ENCODE results near the gene BCS1L. TPM values are rescaled to one million over a fixed set of nuclear protein-coding genes. Genes with fewer than 3 reads are reported as not detected.
A peak's percentile ranks its signal among the peaks of the same experiment; 100 is the strongest.
"Not testable (repeated sequence)": the region's sequence is repeated elsewhere in the genome, so short reads cannot be mapped to it uniquely, and the experiment has no call there.

Gene BCS1L
- total and polyA plus RNA-seq, 9 of the 15 experiments (the other 6 are each of a cell fraction or from before 2014, with no cell fraction given): 37.6 to 103 (median 56.7) TPM

- H3K4me1 ChIP-seq (replicated peaks in 1 of 2; ENCODE audit: control insufficient read depth in 2 of 2, insufficient read depth in 2 of 2, low read length in 2 of 2); H4K20me1 ChIP-seq (replicated peaks; ENCODE audit: control insufficient read depth, insufficient read depth, low read length); H3K9ac ChIP-seq (ENCODE audit: insufficient read depth in 1 of 2, low read depth in 2 of 2, low read length in 2 of 2); BruUV-seq (replicated peaks); H3K9me3 ChIP-seq (replicated peaks; ENCODE audit: control insufficient read depth, insufficient read depth, low read depth, low read length); H3K79me2 ChIP-seq (ENCODE audit: control insufficient read depth, insufficient read depth, low read length); H3K27ac ChIP-seq (ENCODE audit: extremely low read depth, low read depth, low read length); H3K4me2 ChIP-seq (ENCODE audit: insufficient read depth, low read length); H3K9me1 ChIP-seq (ENCODE audit: control insufficient read depth, insufficient read depth, low read length); H3K4me3 ChIP-seq; in situ Hi-C loops (cut with MboI); H3K36me3 ChIP-seq (ENCODE audit: control insufficient read depth, insufficient read depth, low read length); H3K27me3 ChIP-seq (ENCODE audit: control insufficient read depth in 2 of 2, insufficient read depth in 2 of 2, low read length in 2 of 2); TF ChIP-seq REST (CRISPR knock-in tag; IDR thresholded peaks at IDR 0.05; ENCODE audit: low read depth): not testable (repeated sequence)
- FAIRE-seq (peak; percentile 93), ATAC-seq (peak; percentile 100), DNase-seq (ENCODE audit: extremely low read depth in 1 of 4, low spot score in 3 of 4) (peak; percentile 42 to 76 (median 55))
- CTCF ChIA-PET (ENCODE audit: low intra/inter-chr PET ratio): interaction anchor here (1.2 kb wide), 1 partner anchor 29 kb away, joined by 8 read pairs; the partner anchor contains the start of genes BCS1L and ZNF142
- peak overlapping the region; percentile 78; the same call in 1 of the 2 replicates for H2AFZ ChIP-seq (ENCODE audit: low read depth, low read length)
- intact Hi-C loops (cut with micrococcal nuclease): loop anchor here (1.0 kb wide), 1 partner anchor 29 kb away; no protein-coding TSS in a partner anchor
- POLR2A ChIA-PET: interaction anchor here (0.7 to 0.9 kb wide), 3 partner anchors 10 to 160 kb away, joined by 3 to 4 read pairs (median 3); no protein-coding TSS in a partner anchor
- WGBS (ENCODE audit: insufficient coverage, low coverage, missing lambda C conversion rate): 21% methylated on average over 5 of the region's 5 CpGs
- TF ChIP-seq SMC3 (conservative IDR thresholded peaks at IDR 0.05; ENCODE audit: insufficient read depth, low read depth, low read length) (peak; percentile 68), SRF (CRISPR knock-in tag; IDR thresholded peaks at IDR 0.05) (peak in 1 of 2 experiments; percentile 40; a peak in 1 of 4 replicates), RB1 (IDR thresholded peaks at IDR 0.05; ENCODE audit: low read depth) (peak; percentile 40; the same call in 1 of the 2 replicates), RAD21 (CRISPR knock-in tag; conservative IDR thresholded peaks at IDR 0.05 in 1 of 2, IDR thresholded peaks at IDR 0.05 in 1 of 2) (peak; percentile 66 to 78), TEAD1 (CRISPR knock-in tag; IDR thresholded peaks at IDR 0.05) (0 out of 4 replicates have a peak, but pooled peaks of 1 of the 2 experiments have one; percentile 35), REST (IDR thresholded peaks at IDR 0.05; ENCODE audit: borderline replicate concordance) (peak; percentile 55; the same call in 1 of the 2 replicates), RCOR1 (IDR thresholded peaks at IDR 0.05; ENCODE audit: borderline replicate concordance in 1 of 2, low read depth in 2 of 2, low read length in 2 of 2) (0 out of 4 replicates have a peak, but pooled peaks of 1 of the 2 experiments have one; percentile 18), CTCFL (IDR thresholded peaks at IDR 0.05; ENCODE audit: borderline replicate concordance, insufficient read depth, low read depth, low read length, poor library complexity, severe bottlenecking) (peak; percentile 13)
These were observed 28.0 kb downstream of the BCS1L start for GRCh38 chr2:218687400-218688060.

Measured in K562 (cell line).